Measurements from ENCODE around the gene FNBP1.
A peak's percentile ranks its signal among the peaks of the same experiment; 100 is the strongest.
"Not testable (repeated sequence)": the region's sequence is repeated elsewhere in the genome, so short reads cannot be mapped to it uniquely, and the experiment has no call there.

The FNBP1 gene

DNA sequence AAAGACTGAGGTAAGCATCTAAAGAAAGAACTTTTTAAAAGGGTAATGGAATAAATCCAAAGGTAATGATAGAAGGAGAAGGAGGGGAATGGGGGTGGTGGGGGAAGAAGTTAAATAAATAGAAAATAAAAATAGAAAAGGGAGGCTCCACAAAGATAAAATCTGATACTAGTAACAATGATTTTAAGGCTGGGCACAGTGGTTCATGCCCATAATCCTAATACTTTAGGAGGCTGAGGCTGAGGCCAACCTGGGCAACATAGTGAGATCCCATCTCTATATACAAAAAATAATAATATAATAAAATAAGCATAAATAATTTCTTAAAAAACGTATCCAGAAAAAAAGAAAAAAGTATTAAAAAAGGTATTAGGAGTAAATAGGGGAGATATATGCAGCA lies 89.3 kb downstream of the FNBP1 start:
- no peak for DNase-seq (ENCODE audit: low read depth)

DNA sequence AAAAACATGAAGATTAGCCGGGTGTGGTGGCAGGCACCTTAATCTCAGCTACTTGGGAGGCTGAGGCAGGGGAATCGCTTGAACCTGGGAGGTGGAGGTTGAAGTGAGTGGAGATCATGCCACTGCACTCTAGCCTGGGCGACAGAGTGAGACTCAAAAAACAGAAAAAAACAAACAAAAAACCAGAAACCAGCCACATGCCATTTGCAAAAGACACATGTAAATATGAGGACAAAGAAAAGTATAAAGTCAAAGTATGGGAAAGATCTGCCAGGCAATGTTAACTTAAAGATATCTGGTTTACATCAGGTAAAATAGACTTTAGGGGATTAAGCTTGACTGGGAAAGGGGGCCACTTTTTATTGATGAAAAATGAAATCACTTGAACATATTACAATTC lies 90.7 kb downstream of the FNBP1 start:
- DNase-seq (ENCODE audit: low read depth), result no peak

DNA sequence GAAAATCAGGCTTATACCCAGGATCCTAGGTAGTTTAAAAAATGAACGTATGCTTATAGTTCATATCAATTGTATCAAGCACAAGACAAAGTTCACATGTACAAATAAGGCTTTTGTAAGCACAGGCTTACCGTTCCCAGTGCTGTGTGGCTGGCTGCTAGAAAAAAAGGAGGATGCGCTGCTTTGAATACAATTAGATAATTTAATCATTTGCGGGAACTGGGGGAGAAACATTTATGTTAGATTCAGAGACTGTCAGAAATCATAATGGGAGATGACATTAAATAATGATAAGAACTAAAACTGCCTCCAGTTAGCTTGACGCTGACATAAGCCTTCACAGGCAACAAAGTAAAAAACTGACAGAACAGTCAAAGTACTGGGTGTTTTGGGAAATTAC lies 93.2 kb downstream of the FNBP1 start:
- no peak for DNase-seq (ENCODE audit: low read depth)

DNA sequence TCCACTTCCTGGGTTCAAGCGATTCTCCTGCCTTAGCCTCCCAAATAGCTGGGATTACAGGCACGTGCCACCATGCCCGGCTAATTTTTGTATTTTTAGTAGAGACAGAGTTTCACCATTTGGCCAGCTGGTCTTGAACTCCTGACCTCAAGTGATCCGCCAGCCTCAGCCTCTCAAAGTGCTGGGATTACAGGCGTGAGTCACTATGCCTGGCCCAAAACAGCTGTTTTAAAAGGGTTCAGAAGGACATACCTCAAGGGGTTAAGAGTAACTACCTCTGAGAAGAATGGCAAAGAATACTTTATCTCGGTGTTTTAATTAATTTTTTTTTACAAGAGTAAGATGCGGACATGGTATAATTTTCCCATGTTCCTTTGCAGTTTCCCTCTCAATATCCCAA lies 94.4 kb downstream of the FNBP1 start:
- not testable (repeated sequence) for DNase-seq (ENCODE audit: low read depth)

DNA sequence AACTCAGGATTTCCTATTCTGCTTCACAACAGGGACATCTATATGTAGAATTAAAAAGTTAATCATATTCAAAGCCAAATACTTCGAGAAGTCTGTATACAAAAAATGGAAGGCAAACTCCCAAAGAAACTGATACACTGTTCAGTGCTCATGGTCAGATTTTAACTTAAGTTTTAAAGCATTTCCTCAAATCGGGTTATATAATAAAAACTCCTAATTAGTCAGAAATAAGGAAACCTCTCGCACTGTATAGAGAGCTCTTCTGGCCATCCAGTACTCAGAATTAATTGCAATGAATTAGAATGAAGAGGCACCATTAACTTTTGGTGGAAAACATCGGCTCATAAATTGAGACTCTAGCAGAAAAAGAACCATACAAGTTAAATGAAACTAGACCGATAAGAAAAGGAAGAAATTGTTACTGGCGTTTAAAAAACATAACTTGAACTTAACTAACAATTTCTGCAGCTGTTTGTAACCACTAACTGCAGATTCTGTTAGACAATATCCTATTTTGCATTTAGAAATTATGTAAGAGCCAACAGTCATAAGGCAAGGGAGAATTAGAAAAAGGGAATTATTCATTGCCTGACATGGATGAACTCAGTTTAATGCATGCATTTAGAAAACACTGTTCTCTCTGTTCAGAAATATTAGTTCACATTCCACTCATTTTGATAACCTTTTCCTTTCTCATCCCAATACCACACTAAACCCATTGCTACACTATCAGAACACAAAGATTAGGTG lies 96.6 kb downstream of the FNBP1 start:
- no peak for DNase-seq (ENCODE audit: low read depth)

DNA sequence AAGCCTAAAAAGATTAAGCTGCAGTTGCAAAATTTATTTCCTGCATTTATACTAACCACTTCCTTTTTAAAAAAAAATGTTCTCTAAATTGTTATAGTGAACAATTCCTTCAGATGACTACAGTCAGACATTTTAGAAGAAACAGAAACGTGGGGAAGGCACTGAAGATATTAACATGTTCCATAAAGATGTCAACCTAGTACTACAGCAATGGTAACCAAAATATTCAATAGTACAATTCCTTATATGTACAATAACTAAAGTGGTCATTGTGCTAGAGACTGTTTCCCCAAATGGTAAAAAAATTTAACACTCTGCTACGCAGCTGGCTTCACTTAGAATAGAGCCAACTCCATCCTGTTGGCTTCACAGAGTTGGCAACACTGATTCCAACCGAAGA lies 97.7 kb downstream of the FNBP1 start:
- DNase-seq (ENCODE audit: low read depth), result no peak

DNA sequence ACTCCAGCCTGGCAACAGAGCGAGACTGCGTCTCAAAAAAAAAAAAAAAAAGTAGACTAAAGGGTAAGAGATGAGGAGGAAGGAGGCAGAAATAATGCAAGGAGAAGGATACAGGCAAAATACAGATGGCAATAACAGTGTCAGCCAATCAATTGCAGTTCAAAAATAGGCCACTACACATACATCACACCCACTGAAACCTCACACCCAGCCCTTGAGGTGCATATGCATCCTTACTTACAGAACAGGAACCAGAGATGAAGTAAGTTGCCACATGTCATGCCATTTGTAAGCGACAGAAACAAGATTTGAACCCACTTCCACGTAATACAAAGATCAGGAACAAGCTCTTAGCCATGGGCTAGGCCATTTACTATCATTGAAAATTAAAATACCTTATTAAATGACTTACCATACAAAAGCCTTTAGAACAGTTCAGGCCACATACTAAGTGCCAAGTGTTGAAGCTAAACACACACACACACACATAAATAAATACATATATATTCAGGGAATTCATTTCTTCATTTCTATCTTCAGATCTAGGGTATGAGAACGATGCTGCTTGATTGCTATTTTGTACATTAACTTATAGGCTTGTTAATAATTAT lies 98.4 kb downstream of the FNBP1 start:
- no peak for DNase-seq (ENCODE audit: low read depth)

DNA sequence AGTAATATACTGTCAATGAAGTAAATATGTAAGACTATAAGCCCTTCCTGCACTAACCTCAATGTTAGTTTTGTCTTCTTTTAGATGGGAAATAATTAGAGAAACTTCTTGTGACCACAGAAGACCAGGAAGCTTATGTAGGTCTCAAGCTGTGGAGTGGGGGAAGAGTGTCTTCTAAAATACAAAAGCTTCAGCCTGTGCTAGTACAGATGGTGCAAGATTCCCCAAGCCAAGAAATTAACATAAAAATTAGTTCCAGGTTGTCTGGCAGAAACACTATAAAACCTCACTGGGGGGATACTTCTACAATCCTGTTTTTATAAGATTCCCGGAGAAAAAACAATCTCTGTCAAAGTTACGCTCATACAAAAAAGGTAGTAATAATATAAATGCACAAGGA lies 103.6 kb downstream of the FNBP1 start:
- DNase-seq (ENCODE audit: low read depth), result no peak

DNA sequence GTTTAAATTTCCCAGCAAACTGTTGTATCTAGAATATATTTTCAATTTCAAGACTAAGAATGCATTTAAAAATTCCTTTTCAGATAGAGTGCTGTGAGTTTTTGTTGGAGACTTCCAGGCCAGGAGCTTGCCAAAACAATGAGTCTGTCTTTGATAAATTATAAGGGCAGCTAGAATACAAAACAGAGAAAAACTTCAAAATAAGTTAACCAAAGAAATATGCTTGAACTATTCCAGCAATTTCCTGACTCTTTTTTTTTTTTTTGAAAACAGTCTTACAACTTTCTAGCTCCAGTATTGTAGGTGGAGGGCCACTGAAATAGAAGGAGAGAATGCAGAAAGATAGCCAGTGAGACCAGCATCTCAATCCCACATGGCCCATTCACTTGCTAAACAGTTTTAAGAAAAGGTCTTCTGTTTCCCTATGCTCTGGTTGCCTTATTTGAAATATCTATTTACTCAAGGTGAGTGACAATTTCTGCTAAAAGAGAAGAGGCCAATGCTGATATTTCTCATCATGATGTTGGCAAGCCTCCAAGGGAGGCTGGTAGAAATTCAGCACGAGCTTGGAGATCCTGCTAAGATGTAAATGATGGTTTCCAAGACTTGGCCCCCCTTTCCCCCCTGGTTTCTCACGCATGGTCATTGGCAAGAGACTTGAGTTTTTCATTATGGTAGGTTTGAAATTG lies 104.6 kb downstream of the FNBP1 start:
- DNase-seq (ENCODE audit: low read depth), result peak; percentile 43

DNA sequence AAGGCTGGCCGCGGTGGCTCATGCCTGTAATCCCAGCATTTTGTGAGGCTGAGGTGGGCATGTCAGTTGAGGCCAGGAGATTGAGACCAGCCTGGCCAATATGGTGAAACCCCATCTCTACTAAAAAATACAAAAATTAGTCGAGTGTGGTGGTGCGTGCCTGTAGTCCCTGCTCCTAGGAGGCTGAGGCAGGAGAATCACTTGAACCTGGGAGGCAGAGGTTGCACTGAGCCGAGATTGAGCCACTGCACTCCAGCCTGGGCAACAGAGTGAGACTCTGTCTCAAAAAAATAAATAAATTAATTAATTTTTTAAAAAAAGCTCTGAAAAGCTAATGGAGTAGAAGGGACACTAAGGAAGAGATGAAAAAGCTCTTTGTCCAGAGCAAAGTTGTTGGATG lies 105.1 kb downstream of the FNBP1 start:
- DNase-seq (ENCODE audit: low read depth), result not testable (repeated sequence)

DNA sequence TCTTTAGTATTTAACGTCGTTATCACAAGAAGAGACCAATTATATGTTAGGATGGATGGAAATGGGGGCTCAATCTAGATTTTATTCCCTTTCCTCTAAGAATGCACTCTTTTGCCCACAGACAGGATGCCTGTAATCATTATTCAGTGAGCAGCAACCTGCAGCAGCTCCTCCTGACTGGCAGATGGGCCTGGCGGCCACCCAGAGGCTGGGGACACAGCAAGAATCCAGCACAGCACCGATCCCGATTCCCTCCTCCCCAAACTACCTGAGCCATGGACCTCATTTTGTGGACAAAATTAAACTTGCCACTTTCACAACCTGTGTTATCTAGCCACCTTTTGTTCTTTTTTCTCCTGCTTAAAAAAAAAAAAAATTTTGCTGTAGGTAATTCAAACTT lies 106.8 kb downstream of the FNBP1 start:
- no peak for DNase-seq (ENCODE audit: low read depth)

DNA sequence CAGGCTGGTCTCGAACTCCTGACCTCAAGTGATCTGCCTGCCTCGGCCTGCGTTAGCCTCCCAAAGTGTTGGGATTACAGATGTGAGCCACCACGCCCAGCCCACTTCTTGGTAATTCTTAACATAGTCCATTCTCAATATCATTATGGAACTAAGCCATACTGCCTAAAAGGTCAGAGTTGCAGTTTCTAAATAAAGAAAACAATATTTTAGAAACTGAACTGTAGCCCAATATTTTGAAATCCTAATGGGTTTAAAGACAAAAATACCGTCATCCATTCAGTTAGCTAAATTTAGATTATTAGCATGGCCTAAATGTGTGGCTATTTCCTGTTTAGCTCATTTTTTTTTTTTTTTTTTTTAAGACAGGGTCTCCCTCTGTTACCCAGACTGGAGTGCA lies 108.2 kb downstream of the FNBP1 start:
- no peak for DNase-seq (ENCODE audit: low read depth)

DNA sequence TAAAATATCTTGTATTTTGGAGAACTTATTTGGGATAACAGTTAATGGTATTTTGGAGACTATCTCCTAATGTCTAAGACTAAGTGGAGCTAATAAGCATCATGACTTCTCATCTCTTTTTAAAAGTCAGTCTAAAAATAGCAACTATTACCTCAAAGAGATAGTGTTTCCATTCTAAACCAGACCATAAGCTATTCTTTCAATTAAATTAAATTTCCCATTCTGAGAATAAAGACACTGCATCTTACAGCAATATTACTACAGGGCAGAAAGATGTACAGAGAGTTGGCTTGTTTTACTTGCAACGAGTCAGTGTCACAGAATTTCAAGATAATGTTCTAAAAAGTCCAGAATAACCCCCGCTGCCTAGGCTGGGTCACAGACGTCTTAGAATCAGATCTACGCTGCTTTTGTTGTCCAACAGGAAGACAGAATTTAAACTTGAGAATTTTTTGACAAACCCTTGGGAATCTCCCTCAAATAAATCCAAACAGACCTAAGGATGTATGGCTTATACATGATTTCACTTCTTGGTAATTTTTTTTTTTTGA lies 108.9 kb downstream of the FNBP1 start:
- no peak for DNase-seq (ENCODE audit: low read depth)

DNA sequence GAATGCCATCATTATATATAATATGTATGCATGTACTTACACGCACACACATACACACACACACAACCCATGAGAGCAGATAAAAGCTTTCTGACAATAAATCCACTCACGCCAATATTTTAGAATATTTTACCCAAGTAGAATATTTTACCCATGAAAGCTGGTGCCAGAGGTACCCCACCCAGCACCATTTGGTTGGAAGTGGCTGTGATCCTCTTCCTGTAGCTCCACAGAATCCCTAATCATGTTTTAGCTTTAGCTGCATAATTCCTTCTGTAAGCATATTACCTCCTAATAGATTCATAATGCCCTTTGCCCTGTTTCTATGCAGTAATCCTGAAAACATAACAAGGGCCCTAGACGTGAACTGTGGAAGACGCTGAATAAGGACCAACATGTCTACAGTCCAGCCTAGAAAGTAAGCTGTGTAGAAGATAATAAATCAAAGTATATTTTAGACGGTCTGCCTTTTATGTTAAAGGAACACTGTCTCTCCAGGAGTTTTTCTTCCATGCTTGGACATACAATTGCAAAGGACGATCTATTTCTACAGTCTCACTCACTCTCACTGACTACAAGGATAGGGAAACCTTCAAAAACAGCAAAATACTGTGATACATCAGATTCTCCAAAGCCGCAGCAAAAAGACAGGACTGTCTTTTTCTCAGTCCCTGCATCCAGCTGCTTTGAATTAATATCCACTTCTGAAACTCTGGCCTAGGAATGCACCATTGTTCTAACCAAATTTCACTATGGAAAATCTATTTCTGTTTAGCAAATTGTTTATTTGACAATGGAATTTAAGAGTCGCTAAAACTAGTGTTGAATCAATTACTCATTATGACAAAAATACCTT lies 109.6 kb downstream of the FNBP1 start:
- no peak for DNase-seq (ENCODE audit: low read depth)

DNA sequence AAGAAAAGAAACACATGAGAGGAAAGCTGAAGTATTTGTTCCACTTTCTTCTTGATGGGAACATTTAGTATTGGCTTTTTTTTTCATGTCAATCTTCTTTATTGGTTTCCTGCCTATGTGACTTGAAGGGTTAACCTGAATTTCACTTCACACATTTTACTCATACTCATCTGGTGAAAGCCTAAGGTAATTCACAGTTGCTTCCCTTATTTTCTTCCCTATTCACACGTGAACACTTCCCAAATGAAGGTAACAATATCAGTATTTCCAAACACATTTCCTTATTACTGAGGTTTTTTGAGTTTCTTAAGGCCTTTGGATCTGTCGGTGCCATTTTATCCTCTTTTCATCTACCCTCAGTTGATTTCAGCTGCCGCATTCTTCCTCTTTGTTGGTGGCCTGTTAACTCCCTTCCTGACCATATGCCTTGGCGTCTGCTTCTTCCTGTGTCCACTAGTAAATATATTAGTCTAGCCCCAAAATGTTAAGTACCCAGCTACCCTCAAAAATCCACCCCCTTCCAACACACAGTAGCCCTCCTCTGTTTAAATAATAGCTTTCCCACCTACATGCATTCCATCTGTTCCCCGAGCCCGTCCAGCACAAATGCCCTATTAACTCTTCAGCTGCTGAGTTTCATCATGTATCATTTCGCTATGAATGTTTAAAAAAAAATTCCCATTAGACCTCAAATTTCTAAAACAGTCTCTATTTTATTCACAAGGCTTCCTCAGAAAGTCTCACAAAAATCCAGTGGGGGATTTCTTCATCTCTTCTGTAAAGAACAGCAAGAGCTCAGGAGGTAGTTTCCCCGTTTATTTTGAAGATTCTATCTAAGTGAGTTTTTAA lies 110.5 kb downstream of the FNBP1 start:
- DNase-seq (ENCODE audit: low read depth), result no peak

DNA sequence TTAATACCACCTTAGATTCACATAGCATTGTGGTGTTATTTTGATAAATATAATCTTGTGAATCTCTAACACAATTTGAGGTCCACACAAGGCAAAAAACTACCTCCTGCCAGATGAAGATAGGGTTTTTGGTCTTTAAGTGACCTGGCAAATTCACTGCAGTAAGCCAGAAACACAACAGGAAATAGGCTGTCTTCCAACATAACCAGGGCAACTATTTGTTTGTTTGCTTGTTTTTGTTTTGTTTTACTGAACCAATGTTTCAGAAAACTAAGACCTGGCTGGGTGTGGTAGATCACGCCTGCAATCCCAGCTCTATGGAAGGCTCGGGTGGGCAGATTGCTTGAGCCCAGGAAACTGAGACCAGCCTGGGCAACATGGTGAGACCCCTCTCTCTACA lies 112.2 kb downstream of the FNBP1 start:
- DNase-seq (ENCODE audit: low read depth), result no peak

DNA sequence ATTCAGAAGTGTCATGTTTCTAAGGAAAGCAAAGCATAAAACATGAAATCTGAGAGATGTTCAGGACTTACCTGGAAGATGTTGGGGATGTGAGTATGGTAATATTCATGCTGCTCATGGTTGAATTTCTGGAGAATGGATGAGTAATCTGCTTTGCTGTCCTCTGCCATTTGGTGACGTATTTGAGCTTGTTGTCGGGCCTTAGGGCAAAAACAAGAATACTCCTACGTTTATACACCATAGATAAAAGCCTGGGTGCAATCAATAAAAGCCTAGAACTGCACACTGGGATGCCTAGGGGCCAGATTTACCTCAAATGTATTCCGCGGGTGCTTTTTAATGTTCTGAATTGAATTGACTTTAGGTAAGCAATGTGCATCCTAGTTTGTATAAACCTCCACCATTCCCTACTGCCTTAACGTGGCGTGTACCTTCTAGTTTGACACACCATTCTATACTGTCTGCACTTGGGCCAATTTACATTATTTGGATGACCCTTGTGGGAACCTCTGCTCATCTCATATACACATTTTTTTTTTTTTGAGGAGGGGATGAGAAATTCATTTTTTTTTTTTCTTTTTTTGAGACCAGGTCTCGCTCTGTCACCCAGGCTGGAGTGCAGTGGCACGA lies 113.4 kb downstream of the FNBP1 start:
- DNase-seq (ENCODE audit: low read depth), result no peak

DNA sequence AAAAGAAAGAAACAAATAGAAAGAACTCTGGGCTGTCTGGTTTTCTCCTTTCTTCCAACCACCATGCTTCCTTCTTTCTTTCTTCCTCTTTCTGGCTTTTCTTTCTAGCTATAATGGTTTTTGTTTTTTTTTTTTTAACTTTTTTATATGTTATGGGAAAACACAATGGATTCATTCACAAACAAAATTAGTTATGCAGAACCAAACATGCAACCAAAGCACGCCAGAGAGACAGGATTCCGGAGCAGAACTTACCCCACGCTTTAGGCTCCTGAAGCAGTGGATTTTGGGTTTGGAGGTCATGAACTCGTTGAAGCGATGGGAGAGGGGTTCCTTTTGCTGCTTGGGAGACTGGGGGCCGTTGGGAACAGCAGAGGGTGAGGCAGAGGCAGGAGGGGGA lies 119.4 kb downstream of the FNBP1 start:
- DNase-seq (ENCODE audit: low read depth), result no peak

DNA sequence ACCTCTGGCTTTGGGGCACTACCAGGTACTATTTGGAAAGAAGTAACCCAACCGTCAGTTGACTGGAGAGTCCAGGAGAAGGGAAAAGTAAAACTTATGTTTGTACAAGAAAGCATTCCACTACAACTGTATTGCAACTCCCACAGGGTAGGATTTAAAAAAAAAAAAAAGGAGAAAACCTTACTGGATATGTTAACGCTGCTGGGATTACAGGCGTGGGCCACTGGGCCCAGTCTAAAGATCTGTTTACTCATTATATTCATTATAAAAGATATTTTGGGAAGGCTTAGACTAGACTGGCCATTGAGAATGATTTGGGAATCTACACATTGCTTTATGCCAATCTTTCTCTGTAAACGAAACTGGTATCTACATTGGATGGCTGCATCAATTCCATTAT lies 121.1 kb downstream of the FNBP1 start:
- DNase-seq (ENCODE audit: low read depth), result no peak

DNA sequence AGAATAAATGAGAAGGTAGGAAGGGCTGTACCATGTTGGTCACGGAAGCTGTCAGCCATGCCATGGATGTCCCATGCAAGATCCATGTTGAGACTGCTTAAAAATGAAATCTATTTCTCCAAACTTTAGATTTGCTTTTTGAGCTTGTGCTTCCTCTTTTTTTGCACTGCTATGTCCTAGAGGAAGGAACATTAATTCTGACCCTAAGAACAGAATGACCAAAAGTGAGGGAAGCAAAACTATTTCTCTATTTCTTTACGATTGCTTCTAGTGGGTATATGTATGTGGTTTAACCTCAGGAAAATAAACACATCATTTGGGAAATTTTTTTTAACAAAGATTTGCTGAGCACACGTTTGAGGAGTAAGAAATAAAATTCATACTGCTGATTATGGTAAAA lies 123.1 kb downstream of the FNBP1 start:
- DNase-seq (ENCODE audit: low read depth), result no peak

DNA sequence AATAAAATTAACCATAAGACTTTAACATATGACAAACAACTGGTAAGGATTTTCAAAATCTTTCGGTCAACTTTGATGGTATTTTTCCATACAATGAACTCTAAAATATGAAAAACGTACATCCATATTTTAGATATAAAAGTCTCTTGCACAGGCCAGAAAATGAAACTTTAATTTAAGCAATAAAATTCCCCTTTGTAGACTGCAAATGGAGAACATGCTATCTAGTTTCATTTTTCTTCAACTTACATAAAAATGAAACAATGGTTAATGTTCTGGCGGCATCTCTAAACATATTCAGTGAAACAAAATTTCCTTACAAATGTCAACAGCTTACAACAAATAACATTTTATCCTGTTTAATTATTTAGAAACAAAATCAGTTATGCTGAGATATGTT lies 123.7 kb downstream of the FNBP1 start:
- DNase-seq (ENCODE audit: low read depth), result no peak

Data from stromal cell of bone marrow (primary cell).